COLO668 (cell line): ENCODE results near the gene GJD3.
"Not testable (repeated sequence)": the region's sequence is repeated elsewhere in the genome, so short reads cannot be mapped to it uniquely, and the experiment has no call there.

Experiments used
- DNase-seq: peaks from one replicate; lab custom pipeline; 2025; ENCODE audit not compliant: unreplicated experiment; lab: John Stamatoyannopoulos, UW

GJD3 gene

DNA sequence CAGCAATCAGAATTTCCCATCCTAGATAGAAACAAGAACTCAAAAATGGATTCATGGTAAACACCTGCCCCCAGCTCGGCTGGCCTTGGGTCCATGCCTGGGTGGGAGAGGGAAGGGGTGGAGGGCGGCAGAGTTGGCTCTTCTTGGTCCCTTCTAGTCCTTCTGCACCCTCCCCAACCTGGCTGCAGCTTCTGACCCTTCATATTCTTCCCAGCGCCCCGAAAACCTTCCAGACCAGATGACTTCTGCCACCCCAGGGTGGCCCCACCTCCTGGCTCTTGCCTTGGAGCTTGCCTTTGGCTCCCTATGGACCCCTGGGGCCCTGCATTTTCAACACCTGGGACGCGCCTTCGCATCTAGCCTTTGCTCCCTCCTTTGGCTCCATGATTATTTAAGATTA lies 5.4 kb upstream of the GJD3 start:
- DNase-seq = no peak

- not testable (repeated sequence) for DNase-seq
Observed at GRCh38 chr17:40367728-40368127, 3.2 kb upstream of the GJD3 start.

DNA sequence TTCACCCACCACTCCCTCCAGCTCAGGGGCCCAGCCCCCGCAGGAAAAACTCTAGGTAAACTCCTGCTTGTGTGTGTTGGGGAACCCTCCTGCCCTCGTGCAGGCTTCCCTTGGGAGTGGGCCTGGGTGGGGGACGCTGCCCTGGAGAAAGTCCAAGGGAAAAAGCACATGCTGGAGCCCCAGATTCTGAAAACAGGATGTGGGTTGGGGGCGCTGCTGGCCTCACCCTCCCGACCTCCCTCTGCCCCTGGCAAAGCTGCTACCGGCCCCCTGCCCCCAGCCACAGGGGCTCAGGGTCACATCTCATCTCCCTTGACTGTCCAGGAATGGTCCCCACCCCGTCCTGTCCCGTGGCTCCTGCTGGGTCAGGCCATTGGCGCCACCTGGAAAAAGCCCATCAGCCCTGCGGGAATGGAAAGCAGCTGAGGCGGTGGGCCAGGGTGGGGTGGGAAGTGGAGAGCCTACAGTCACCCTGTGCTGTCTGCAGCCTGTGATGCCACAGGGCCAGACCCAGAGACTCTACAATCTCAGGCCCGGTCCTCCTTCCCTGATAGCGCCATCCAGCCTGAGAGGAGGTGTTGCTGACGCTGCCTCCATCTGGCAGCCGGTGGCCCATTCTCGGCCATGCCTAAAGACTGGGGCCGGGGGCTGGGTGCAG lies 2.5 kb upstream of the GJD3 start:
- no peak for DNase-seq

DNA sequence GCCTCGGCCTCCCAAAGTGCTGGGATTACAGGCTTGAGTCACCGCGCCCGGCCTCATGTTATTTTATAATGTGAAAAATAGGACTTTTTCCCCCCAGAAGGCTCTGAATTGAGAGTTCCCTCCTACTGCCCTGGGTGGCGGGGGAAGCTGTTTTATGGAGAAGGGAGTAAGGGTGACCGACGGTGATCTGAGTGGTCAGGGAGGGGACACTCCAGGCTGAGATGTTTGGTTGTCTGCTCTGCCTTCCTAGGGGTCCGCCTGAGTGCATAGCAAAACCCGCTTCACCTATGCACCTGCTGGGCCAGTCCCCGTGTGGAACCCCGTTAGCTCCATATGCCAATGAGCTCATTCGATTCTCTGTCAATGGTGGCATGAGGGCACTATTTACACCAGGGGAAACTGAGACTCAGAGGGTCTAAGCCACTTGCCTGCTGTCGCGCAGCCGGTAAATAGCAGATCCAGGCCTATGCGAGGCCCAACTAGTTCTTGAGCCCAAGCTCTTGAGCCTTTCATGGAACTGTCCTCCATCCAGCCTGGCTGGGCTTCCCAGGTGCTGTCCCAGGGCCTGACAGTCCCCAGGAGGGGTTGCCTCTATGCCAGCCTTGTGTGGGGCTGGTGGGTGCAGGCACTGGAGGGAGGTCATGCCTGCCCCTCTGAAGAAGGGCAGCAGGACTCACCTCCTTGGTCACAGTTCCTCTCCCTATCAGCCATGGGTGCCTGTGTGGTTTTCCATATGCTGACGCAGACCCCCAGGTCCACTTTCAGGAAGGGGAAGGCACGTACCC lies 1.7 kb upstream of the GJD3 start:
- no peak for DNase-seq

DNA sequence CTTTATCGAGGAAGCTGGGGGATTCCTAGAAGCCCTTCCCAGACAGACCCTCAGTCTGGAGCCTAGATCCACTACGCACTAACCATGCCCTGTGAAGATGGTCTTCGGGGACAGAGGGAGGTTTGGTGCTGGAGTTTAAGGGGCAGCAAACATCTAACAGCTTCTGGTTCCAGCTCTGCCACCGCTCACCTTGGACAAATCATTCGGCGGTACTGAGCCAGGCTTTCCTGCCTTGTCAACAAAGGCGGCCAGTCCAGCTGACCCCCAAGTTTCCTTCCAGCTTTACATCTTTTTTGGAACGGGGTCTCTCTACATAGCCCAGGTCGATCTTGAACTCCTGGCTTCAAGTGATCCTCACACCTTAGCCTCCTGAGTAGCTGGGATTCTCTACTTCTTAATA lies 369 bp upstream of the GJD3 start:
- DNase-seq = no peak

GRCh38 chr17:40363111-40363827 lies 1.3 kb downstream of the GJD3 start:
- DNase-seq = peak; percentile 41

GRCh38 chr17:40362696-40363110 lies 1.8 kb downstream of the GJD3 start:
- peak; percentile 62 for DNase-seq

GRCh38 chr17:40361925-40362695 lies 2.4 kb downstream of the GJD3 start:
- no peak for DNase-seq

DNA sequence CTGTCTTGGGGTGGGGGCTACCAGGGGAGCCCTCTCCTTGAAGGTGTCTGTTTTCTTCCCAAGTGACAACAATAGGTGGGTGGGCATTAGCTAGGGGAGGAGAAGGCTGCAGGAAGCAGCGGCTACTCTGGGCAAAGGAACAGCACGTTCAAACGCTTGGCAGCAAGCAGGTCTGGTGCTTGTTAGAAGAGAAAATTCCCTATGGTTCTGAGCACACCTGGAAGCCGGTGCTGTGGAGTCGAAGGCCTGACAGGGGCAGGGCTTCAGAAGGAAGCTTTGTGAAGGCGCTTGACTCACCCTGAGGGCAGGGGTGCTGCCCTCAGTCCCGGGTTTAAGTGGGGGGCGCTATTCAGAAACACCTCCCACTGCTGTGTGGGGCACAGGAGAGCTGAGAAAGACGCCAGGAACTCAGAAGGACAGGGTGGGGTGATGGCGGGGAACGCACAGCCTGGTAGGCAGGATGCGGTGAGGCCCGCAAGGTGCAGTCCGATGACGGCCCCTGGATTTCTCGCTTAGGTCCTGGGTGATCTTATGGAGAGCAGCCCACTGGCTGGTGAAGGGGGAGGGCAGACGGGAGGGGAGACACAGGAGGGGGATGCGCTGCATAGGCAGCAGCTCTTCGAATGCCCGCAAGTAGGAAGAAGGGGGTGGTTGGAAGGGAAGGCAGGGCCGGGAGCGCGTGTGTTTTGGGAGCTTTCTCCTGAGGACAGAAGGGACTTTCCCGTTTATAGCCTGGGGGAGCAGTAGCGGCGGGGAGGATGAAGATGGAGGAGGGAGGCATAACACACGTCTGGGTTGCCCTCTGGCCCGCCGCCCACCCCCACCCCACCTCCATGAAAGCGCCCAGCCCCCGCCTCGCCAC lies 3.2 kb downstream of the GJD3 start:
- no peak for DNase-seq

GRCh38 chr17:40360091-40360490 lies 4.4 kb downstream of the GJD3 start:
- no peak for DNase-seq

GRCh38 chr17:40358323-40359038 lies 6.1 kb downstream of the GJD3 start:
- DNase-seq = peak; percentile 78

DNA sequence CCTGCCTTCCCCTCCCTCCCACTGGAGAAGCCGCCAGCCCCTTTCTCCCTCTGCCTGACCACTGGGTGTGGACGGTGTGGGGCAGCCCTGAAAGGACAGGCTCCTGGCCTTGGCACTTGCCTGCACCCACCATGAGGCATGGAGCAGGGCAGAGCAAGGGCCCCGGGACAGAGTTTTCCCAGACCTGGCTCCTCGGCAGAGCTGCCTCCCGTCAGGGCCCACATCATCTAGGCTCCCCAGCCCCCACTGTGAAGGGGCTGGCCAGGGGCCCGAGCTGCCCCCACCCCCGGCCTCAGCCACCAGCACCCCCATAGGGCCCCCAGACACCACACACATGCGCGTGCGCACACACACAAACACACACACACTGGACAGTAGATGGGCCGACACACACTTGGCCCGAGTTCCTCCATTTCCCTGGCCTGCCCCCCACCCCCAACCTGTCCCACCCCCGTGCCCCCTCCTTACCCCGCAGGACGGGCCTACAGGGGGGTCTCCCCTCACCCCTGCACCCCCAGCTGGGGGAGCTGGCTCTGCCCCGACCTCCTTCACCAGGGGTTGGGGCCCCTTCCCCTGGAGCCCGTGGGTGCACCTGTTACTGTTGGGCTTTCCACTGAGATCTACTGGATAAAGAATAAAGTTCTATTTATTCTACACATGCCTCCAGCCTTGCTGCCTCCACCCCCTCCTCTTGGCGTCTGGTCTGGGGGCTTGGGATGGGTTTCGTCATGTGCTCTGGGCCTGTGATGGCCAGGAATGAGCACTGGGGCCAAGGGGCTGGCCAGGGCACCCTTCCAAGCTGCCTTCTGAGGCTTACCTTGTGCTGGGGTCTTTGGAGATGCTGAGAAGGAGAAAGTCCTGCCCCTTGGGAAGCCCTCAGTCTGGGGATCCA lies 7.3 kb downstream of the GJD3 start:
- DNase-seq = no peak

DNA sequence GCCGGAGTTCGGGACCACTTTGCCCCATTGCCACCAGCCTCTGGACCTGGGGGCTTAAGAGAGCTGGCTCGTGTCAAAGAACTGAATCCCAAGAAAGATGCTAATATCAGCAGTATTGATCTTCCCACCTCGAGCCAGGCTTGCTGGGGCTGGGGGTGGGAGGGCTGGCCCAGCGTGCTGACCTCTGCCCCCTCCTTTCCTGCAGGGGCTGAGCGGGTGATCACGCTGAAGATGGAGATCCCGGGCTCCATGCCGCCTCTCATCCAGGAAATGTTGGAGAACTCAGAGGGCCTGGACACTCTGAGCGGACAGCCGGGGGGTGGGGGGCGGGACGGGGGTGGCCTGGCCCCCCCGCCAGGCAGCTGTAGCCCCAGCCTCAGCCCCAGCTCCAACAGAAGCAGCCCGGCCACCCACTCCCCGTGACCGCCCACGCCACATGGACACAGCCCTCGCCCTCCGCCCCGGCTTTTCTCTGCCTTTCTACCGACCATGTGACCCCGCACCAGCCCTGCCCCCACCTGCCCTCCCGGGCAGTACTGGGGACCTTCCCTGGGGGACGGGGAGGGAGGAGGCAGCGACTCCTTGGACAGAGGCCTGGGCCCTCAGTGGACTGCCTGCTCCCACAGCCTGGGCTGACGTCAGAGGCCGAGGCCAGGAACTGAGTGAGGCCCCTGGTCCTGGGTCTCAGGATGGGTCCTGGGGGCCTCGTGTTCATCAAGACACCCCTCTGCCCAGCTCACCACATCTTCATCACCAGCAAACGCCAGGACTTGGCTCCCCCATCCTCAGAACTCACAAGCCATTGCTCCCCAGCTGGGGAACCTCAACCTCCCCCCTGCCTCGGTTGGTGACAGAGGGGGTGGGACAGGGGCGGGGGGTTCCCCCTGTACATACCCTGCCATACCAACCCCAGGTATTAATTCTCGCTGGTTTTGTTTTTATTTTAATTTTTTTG lies 8.5 kb downstream of the GJD3 start:
- DNase-seq = no peak

GRCh38 chr17:40355123-40355803 lies 9.3 kb downstream of the GJD3 start:
- DNase-seq = peak; percentile 39

- DNase-seq = no peak
Observed at GRCh38 chr17:40354221-40355122, 10.1 kb downstream of the GJD3 start.
